Urothelium cell line (cell line): ENCODE measurements around the gene ERCC2.
"Not testable (repeated sequence)": the region's sequence is repeated elsewhere in the genome, so short reads cannot be mapped to it uniquely, and the experiment has no call there.

ENCODE experiments used
- DNase-seq: peaks from one replicate; pipeline ENCODE4 v3.0.0; 2011; ENCODE audit warnings: low spot score, mixed read lengths
- FAIRE-seq: peaks from 2 replicates; lab custom pipeline; 2011; peaks lifted over from hg19 to GRCh38; lab: Jason Lieb, UNC

Gene ERCC2

DNA sequence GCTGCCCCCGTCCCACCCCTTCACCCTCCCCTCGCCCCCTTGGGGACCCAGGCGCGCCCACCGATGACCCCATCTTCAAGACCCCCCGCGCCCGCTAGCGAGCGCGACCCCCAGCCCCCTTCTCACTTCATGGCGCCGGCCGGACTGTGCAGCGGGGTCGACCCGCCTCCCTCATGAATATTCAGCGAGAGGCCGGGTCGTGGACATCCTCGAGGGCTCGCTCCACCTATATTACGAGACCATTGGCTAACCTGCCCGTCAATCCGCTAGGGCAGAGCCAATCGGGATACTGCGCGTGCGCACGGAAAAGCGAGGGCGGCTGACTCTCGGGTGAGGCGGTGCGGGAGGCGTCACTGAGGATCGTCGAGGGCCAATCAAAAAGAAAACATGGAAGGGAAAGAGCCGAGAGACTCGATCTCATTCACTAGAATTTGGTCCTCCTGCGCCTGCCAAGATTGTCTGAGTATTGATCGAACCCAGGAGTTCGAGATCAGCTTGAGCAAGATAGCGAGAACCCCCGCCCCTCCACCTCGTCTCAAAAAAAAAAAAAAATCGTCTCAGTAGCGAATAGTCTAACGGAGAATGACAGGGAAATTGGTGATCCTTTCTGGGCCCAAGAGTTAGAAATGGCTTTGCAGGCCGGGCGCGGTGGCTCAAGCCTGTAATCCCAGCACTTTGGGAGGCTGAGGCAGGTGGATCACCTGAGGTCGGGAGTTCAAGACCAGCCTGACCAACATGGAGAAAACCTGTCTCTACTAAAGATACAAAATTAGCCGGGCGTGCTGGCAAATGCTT lies at the start of gene ERCC2:
Gene ERCC2 (minus strand): TSS at position 164 of the 795 bp plus-strand sequence. CDS start 33 bp downstream, at position 131.
- FAIRE-seq, result peak; percentile 17
- peak; percentile 100 for DNase-seq

- FAIRE-seq, result no peak
These were observed 49.5 kb upstream of the ERCC2 start for GRCh38 chr19:45419895-45420294.

DNA sequence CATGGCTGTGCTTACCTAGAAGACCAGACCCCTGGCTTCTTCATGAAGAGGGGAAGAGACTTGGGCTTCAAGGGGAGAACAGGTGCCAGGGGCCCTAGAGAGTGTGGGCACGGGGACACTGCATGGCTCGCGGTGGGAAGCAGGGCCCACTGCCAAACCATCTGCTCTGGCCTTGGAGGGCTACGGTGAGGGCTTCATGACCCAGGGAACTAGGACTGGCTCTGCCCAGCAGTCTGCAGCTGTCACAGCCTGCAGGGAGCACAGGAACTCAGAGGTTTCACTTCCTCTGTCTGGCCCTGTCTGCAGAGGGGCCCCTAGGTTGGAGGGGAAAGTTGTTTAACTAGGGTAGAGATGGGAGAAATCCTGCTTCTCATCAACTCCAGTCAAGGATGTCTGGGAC lies 49.0 kb upstream of the ERCC2 start:
- DNase-seq (no peak), FAIRE-seq (no peak)

More at GRCh38 chr19:45419895-45420294, 49.5 kb upstream of the ERCC2 start:
- no peak for DNase-seq

GRCh38 chr19:45418802-45419201 lies 48.4 kb upstream of the ERCC2 start:
- FAIRE-seq (no peak), DNase-seq (no peak)

- FAIRE-seq (no peak), DNase-seq (no peak)
These were observed 46.8 kb upstream of the ERCC2 start for GRCh38 chr19:45417151-45417550.

DNA sequence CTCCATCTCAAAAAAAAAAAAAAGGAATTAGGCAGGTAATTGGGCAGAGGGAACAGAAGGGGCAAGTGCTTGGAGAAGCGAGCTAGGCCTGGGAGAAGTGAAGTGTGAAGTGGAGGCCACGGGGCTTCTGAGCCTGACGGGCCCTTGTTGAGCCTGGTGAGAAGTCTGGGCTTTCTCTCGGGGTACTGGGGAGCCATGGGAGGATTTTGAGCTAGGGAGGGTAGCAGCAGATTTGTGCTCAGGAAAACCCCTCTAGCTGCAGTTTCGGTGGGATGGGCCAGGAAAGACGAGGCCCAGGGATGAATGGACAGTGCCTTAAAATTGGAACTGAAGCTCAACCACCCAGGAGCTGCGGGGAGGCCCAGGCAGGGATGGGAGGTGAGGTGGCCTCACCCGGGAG lies 44.1 kb upstream of the ERCC2 start:
- FAIRE-seq, result no peak
- DNase-seq, result no peak

DNA sequence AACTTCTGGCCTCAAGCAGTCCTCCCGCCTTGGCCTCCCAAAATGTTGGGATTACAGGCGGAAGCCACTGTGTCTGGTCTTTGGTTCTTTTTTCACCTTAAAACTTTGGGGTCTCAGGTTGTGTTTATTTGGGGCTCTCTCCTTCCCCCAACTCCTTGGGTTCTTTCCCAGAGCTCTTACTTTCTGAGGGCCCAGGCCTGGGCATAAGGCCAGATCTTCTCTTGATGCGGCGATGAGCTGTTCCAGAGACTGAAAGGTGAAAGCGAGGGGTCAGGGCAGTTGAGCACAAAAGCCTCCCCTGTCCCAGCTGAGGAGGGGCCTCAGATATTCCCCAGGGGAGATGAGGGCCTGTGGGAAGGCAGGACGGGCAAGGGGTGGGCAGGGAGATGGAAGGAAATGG lies 43.1 kb upstream of the ERCC2 start:
- FAIRE-seq (no peak), DNase-seq (no peak)

GRCh38 chr19:45410330-45410729 lies 40.0 kb upstream of the ERCC2 start:
- not testable (repeated sequence) for DNase-seq, FAIRE-seq

GRCh38 chr19:45409557-45409920 lies 39.2 kb upstream of the ERCC2 start:
- no peak for DNase-seq

GRCh38 chr19:45408830-45409556 lies 38.6 kb upstream of the ERCC2 start:
- FAIRE-seq, result no peak
- no peak for DNase-seq

More at GRCh38 chr19:45409557-45409920, 39.2 kb upstream of the ERCC2 start:
- FAIRE-seq, result no peak

GRCh38 chr19:45408121-45408520 lies 37.7 kb upstream of the ERCC2 start:
- FAIRE-seq (no peak), DNase-seq (no peak)

- not testable (repeated sequence) for DNase-seq, FAIRE-seq
These were observed 37.2 kb upstream of the ERCC2 start for GRCh38 chr19:45407585-45407984.

- DNase-seq, result no peak
- FAIRE-seq, result no peak
These were observed 36.7 kb upstream of the ERCC2 start for GRCh38 chr19:45407091-45407375.

GRCh38 chr19:45406226-45407090 lies 36.1 kb upstream of the ERCC2 start, which contains the start of gene POLR1G:
POLR1G (plus strand) TSS chr19:45406644; CDS start chr19:45406697, 53 bp downstream.
- FAIRE-seq, result peak; percentile 90
- DNase-seq, result peak; percentile 87

- FAIRE-seq (peak; percentile 79), DNase-seq (peak; percentile 92)
These were observed 35.3 kb upstream of the ERCC2 start for GRCh38 chr19:45405435-45406225.

- DNase-seq (peak; percentile 94), FAIRE-seq (no peak)
These were observed 34.4 kb upstream of the ERCC2 start, which contains the start of gene PPP1R13L for GRCh38 chr19:45404557-45405434. PPP1R13L (minus strand) TSS chr19:45405069; CDS start chr19:45398318, 6,751 bp downstream.

DNA sequence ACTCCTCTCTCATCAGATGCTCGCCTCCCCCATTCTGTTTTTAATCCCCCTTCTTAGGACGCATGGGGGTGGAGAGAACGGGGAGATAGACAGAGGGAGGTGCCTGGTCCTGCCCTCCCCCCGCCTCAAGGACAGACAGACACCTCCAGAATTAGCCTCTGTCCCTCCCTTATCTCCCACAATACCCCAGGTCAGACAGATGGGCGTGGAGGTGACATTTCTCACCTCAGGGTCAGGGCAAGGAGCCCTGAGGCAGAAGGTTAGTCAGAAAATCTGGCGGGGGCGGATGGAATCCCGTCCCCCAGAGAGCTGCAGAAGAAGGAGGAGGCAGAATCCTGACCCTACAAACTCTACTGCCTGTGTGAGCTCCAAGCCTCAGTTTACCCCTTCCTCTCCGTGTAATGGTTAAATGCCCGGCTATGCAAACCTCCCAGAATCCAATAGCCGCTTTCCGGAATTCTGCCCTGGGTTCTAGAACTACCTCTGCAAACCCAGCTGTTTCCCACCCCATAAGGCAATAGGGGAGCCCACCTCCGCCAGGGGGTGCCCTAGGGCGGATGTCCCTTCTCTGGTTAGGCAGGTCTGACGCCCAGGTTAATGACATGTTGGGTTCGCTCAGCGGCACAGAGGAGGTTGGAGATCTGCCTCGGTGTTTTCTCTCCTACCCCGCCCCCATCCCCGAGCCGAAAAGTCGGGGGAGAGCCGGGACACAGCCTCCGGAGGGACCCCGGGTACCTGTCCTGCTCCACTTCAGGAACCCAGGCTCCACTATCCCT lies 33.6 kb upstream of the ERCC2 start:
- no peak for FAIRE-seq
- DNase-seq, result peak; percentile 78

- DNase-seq (no peak), FAIRE-seq (no peak)
These were observed 32.9 kb upstream of the ERCC2 start for GRCh38 chr19:45403272-45403671.
